HG03460 (cell line): ENCODE measurements around the gene PDK4.
"Not testable (repeated sequence)": the region's sequence is repeated elsewhere in the genome, so short reads cannot be mapped to it uniquely, and the experiment has no call there.

ENCODE experiments used
- ATAC-seq: cut with Tn5 transposase; IDR thresholded peaks from one replicate; pipeline ENCODE4 v1.9.1; 2021; ENCODE audit not compliant: unreplicated experiment

PDK4 gene

GRCh38 chr7:95578299-95578855 is 17.9 kb downstream of the PDK4 start:
- no peak for ATAC-seq

GRCh38 chr7:95577137-95577536 is 19.2 kb downstream of the PDK4 start:
- ATAC-seq = no peak

- no peak for ATAC-seq
Measured at GRCh38 chr7:95569720-95570119, 26.6 kb downstream of the PDK4 start.

GRCh38 chr7:95560674-95561073 is 35.6 kb downstream of the PDK4 start:
- ATAC-seq = no peak

- ATAC-seq = no peak
Measured at GRCh38 chr7:95558864-95559263, 37.5 kb downstream of the PDK4 start.

GRCh38 chr7:95556777-95557176 is 39.5 kb downstream of the PDK4 start:
- ATAC-seq = no peak

GRCh38 chr7:95553939-95554338 is 42.4 kb downstream of the PDK4 start:
- ATAC-seq = no peak

GRCh38 chr7:95552010-95552926 is 44.0 kb downstream of the PDK4 start:
- not testable (repeated sequence) for ATAC-seq

GRCh38 chr7:95550546-95550945 is 45.8 kb downstream of the PDK4 start:
- no peak for ATAC-seq

GRCh38 chr7:95549818-95550529 is 46.3 kb downstream of the PDK4 start:
- no peak for ATAC-seq

- ATAC-seq = no peak
Measured at GRCh38 chr7:95547361-95548348, 48.7 kb downstream of the PDK4 start.

GRCh38 chr7:95546647-95547046 is 49.7 kb downstream of the PDK4 start:
- ATAC-seq = no peak

GRCh38 chr7:95545673-95546072 is 50.6 kb downstream of the PDK4 start:
- ATAC-seq = no peak

- ATAC-seq = no peak
Measured at GRCh38 chr7:95545007-95545615, 51.2 kb downstream of the PDK4 start.

- ATAC-seq = no peak
Measured at GRCh38 chr7:95544171-95544570, 52.1 kb downstream of the PDK4 start.

GRCh38 chr7:95543312-95543711 is 53.0 kb downstream of the PDK4 start:
- no peak for ATAC-seq

GRCh38 chr7:95540366-95540765 is 56.0 kb downstream of the PDK4 start:
- no peak for ATAC-seq

- no peak for ATAC-seq
Measured at GRCh38 chr7:95539426-95539825, 56.9 kb downstream of the PDK4 start.

- ATAC-seq = no peak
Measured at GRCh38 chr7:95537468-95537867, 58.8 kb downstream of the PDK4 start.

GRCh38 chr7:95536656-95537311 is 59.5 kb downstream of the PDK4 start:
- ATAC-seq = no peak
